ENCODE measurements around the gene COL4A6. TPM values are rescaled to one million over a fixed set of nuclear protein-coding genes. Genes with fewer than 3 reads are reported as not detected.

The COL4A6 gene
- total and polyA plus RNA-seq, 10 of the 15 experiments (the other 5 are each of a cell fraction or from before 2014, with no cell fraction given) = 0.02 to 0.56 (median 0.05) TPM; not detected in 3

DNA sequence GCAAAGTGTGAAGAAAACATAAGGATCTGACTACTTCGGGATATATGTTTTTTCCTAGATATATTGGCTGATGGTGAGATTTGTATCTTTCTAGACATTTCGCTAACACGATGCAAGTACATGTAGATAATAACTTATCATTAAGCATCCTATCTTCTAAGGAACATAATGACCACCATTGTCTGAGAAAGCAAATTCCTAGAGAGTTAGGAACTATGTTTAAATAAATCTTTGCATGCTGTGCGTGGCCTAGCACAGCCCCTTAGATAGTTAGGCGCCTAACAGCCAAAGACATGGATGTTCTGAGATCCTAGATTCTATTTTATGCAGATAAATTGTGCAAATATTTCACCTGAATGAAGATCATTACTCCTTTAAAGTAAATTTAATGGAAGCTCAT is 3.0 kb downstream of the COL4A6 start:
- H3K79me2 ChIP-seq (ENCODE audit: control insufficient read depth, insufficient read depth, low read length) = no peaks in the 10 kb centered on the region
- no peak overlapping the region for H3K4me2 ChIP-seq (ENCODE audit: control insufficient read depth, insufficient read depth)
- H3K27me3 ChIP-seq (replicated peaks in 1 of 2; ENCODE audit: control insufficient read depth in 2 of 2, insufficient read depth in 2 of 2, low read length in 1 of 2) = peaks cover 2 to 3% of the 10 kb centered on the region in 2 experiments; a peak in 2 of 4 replicates
- H3K4me1 ChIP-seq (ENCODE audit: control insufficient read depth, insufficient read depth, low read length) = no peaks in the 10 kb centered on the region
- H3K4me3 ChIP-seq = no peak overlapping the region
- no peaks in the 10 kb centered on the region for H3K9me3 ChIP-seq (replicated peaks; ENCODE audit: control insufficient read depth, insufficient read depth, low read length)
- no peak for ATAC-seq
- POLR2A ChIA-PET = no interaction called here
- RAD21 ChIA-PET (ENCODE audit: unreplicated experiment) = no interaction called here
- 9% methylated on average over 5 of the region's 5 CpGs for WGBS (ENCODE audit: insufficient coverage, insufficient replicate concordance, low lambda C conversion rate, missing lambda C conversion rate)
- H2AFZ ChIP-seq (ENCODE audit: control insufficient read depth, low read depth, low read length) = no peak overlapping the region
- H3K27ac ChIP-seq (ENCODE audit: control insufficient read depth, insufficient read depth) = no peak overlapping the region
- H3K36me3 ChIP-seq (ENCODE audit: control insufficient read depth in 2 of 2, insufficient read depth in 2 of 2, low read length in 1 of 2) = no peaks in the 10 kb centered on the region
- H4K20me1 ChIP-seq (ENCODE audit: control insufficient read depth, insufficient read depth) = no peaks in the 10 kb centered on the region
- FAIRE-seq = no peak
- SMC1A ChIA-PET (ENCODE audit: uncharacterized antibody, unreplicated experiment) = interaction anchor here (1.4 to 1.9 kb wide), 2 partner anchors 14 to 36 kb away, joined by 3 to 4 read pairs; no protein-coding TSS in a partner anchor
- BruUV-seq (replicated peaks) = no TSS peak
- in situ Hi-C loops (cut with MboI) (no loop called here), intact Hi-C loops (cut with micrococcal nuclease; ENCODE audit: unreplicated experiment) (no loop called here)
- no peak overlapping the region for H3K9ac ChIP-seq (ENCODE audit: control insufficient read depth, insufficient read depth, low read length)
- DNase-seq (ENCODE audit: low read depth, low spot score) = no peak
- CTCF ChIA-PET = interaction anchor here (1.2 kb wide), 1 partner anchor 15 kb away, joined by 3 read pairs; no protein-coding TSS in a partner anchor
- no peak for TF ChIP-seq SUZ12 (IDR thresholded peaks at IDR 0.05; ENCODE audit: unreplicated experiment)
- TF ChIP-seq ZNF24 (IDR thresholded peaks at IDR 0.05) = no peak
- no peak for TF ChIP-seq SRF (IDR thresholded peaks at IDR 0.05; ENCODE audit: low read depth in 2 of 2, low read length in 2 of 2)
- TF ChIP-seq BMI1 (IDR thresholded peaks at IDR 0.05; ENCODE audit: borderline replicate concordance) = no peak
- TF ChIP-seq BCL11A (IDR thresholded peaks at IDR 0.05; ENCODE audit: low read depth, low read length) = no peak
- TF ChIP-seq, protein P1, sequence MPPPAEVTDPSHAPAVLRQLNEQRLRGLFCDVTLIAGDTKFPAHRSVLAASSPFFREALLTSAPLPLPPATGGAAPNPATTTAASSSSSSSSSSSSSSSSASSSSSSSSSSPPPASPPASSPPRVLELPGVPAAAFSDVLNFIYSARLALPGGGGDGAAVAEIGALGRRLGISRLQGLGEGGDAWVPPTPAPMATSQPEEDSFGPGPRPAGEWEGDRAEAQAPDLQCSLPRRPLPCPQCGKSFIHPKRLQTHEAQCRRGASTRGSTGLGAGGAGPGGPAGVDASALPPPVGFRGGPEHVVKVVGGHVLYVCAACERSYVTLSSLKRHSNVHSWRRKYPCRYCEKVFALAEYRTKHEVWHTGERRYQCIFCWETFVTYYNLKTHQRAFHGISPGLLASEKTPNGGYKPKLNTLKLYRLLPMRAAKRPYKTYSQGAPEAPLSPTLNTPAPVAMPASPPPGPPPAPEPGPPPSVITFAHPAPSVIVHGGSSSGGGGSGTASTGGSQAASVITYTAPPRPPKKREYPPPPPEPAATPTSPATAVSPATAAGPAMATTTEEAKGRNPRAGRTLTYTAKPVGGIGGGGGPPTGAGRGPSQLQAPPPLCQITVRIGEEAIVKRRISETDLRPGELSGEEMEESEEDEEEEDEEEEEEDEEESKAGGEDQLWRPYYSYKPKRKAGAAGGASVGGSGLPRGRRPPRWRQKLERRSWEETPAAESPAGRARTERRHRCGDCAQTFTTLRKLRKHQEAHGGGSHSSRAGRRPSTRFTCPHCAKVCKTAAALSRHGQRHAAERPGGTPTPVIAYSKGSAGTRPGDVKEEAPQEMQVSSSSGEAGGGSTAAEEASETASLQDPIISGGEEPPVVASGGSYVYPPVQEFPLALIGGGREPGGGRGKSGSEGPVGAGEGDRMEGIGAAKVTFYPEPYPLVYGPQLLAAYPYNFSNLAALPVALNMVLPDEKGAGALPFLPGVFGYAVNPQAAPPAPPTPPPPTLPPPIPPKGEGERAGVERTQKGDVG (CRISPR knock-in tag; IDR thresholded peaks at IDR 0.05) = no peak
- TF ChIP-seq, protein P2, sequence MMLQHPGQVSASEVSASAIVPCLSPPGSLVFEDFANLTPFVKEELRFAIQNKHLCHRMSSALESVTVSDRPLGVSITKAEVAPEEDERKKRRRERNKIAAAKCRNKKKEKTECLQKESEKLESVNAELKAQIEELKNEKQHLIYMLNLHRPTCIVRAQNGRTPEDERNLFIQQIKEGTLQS (IDR thresholded peaks at IDR 0.05; ENCODE audit: borderline replicate concordance, extremely low read depth, low read depth, low read length) = no peak
- TF ChIP-seq, protein P3, sequence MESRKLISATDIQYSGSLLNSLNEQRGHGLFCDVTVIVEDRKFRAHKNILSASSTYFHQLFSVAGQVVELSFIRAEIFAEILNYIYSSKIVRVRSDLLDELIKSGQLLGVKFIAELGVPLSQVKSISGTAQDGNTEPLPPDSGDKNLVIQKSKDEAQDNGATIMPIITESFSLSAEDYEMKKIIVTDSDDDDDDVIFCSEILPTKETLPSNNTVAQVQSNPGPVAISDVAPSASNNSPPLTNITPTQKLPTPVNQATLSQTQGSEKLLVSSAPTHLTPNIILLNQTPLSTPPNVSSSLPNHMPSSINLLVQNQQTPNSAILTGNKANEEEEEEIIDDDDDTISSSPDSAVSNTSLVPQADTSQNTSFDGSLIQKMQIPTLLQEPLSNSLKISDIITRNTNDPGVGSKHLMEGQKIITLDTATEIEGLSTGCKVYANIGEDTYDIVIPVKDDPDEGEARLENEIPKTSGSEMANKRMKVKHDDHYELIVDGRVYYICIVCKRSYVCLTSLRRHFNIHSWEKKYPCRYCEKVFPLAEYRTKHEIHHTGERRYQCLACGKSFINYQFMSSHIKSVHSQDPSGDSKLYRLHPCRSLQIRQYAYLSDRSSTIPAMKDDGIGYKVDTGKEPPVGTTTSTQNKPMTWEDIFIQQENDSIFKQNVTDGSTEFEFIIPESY (IDR thresholded peaks at IDR 0.05) = no peak
- no peak for TF ChIP-seq MYB (IDR thresholded peaks at IDR 0.05; ENCODE audit: borderline replicate concordance, low read depth, low read length)
- TF ChIP-seq POLR2A (IDR thresholded peaks at IDR 0.05; ENCODE audit: low read depth, low read length) = no peak
- no peak for TF ChIP-seq SPI1 (IDR thresholded peaks at IDR 0.05; ENCODE audit: borderline replicate concordance, insufficient read depth, low read depth, low read length)
- TF ChIP-seq ZNF207 (IDR thresholded peaks at IDR 0.05; ENCODE audit: borderline replicate concordance) = no peak
- TF ChIP-seq, protein P4, sequence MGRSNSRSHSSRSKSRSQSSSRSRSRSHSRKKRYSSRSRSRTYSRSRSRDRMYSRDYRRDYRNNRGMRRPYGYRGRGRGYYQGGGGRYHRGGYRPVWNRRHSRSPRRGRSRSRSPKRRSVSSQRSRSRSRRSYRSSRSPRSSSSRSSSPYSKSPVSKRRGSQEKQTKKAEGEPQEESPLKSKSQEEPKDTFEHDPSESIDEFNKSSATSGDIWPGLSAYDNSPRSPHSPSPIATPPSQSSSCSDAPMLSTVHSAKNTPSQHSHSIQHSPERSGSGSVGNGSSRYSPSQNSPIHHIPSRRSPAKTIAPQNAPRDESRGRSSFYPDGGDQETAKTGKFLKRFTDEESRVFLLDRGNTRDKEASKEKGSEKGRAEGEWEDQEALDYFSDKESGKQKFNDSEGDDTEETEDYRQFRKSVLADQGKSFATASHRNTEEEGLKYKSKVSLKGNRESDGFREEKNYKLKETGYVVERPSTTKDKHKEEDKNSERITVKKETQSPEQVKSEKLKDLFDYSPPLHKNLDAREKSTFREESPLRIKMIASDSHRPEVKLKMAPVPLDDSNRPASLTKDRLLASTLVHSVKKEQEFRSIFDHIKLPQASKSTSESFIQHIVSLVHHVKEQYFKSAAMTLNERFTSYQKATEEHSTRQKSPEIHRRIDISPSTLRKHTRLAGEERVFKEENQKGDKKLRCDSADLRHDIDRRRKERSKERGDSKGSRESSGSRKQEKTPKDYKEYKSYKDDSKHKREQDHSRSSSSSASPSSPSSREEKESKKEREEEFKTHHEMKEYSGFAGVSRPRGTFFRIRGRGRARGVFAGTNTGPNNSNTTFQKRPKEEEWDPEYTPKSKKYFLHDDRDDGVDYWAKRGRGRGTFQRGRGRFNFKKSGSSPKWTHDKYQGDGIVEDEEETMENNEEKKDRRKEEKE (IDR thresholded peaks at IDR 0.05) = no peak
- TF ChIP-seq, protein P5, sequence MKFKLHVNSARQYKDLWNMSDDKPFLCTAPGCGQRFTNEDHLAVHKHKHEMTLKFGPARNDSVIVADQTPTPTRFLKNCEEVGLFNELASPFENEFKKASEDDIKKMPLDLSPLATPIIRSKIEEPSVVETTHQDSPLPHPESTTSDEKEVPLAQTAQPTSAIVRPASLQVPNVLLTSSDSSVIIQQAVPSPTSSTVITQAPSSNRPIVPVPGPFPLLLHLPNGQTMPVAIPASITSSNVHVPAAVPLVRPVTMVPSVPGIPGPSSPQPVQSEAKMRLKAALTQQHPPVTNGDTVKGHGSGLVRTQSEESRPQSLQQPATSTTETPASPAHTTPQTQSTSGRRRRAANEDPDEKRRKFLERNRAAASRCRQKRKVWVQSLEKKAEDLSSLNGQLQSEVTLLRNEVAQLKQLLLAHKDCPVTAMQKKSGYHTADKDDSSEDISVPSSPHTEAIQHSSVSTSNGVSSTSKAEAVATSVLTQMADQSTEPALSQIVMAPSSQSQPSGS (IDR thresholded peaks at IDR 0.05; ENCODE audit: low read length) = no peak
- no peak for TF ChIP-seq HDAC6 (IDR thresholded peaks at IDR 0.05; ENCODE audit: unreplicated experiment)
